HepG2 (cell line): ENCODE results near the gene FDXR. TPM values are rescaled to one million over a fixed set of nuclear protein-coding genes. Genes with fewer than 3 reads are reported as not detected.

Experiments used
- ATAC-seq: fragments of 200-7000 bp; cut with Tn5 transposase; 3 replicates; pipeline ENCODE4 v1.9.1; 2020; ENCODE audit warnings: mild to moderate bottlenecking, moderate library complexity
- BruUV-seq: library from RNA; stranded (reverse); fragments of 400-500 nt; replicated peaks from 2 replicates; lab custom pipeline; 2021; lab: Mats Ljungman, UMichigan
- CTCF ChIA-PET: fragments of 300-600 bp; formaldehyde crosslinking; extraction: SDS; loops from one replicate; lab custom pipeline; 2021; ENCODE audit warnings: low total read pairs, inconsistent platforms, low intra/inter-chr PET ratio; lab: Yijun Ruan, JAX
- POLR2A ChIA-PET: fragments of 350-600 bp; sonication (Branson Sonifier 250); formaldehyde crosslinking; loops from one replicate; lab custom pipeline; 2020; ENCODE audit warnings: antibody characterized with exemption, inconsistent platforms; lab: Yijun Ruan, JAX
- DNase-seq: peaks from one replicate; pipeline ENCODE4 v3.0.0-alpha.2; 2015; ENCODE audit warnings: low spot score
- FAIRE-seq: peaks from 3 replicates; lab custom pipeline; 2011; peaks lifted over from hg19 to GRCh38; lab: Jason Lieb, UNC
- H2AFZ ChIP-seq: one replicate; pipeline ENCODE4 v1.6.1; 2011; ENCODE audit warnings: low read length, inconsistent platforms
- H3K27ac ChIP-seq: fragments of 300-600 bp; 3 replicates; pipeline ENCODE4 v1.8.0; 2011; ENCODE audit warnings: mixed run types, mild to moderate bottlenecking, mixed read lengths, low read length, inconsistent platforms; ENCODE audit not compliant: insufficient read depth; ENCODE audit errors: extremely low read length
- H3K27me3 ChIP-seq, 2 experiments: fragments of 200-600 bp in 1 of 2; 2 replicates in 1 of 2; 3 replicates in 1 of 2; pipeline versions ENCODE4 v1.6.0 to v1.8.0; 2011; ENCODE audit warnings: low read length in 2 of 2, mild to moderate bottlenecking in 2 of 2, moderate library complexity in 2 of 2, inconsistent platforms in 1 of 2; ENCODE audit not compliant: insufficient read depth in 2 of 2, control insufficient read depth in 1 of 2
- H3K36me3 ChIP-seq, 2 experiments: fragments of 200-600 bp in 1 of 2; replicated peaks in 1 of 2; 2 replicates in 1 of 2; 3 replicates in 1 of 2; pipeline versions ENCODE4 v1.5.1 to v1.8.0; 2011; ENCODE audit warnings: low read length in 2 of 2, inconsistent platforms in 1 of 2; ENCODE audit not compliant: insufficient read depth in 2 of 2, control insufficient read depth in 1 of 2
- H3K4me1 ChIP-seq: 2 replicates; pipeline ENCODE4 v1.5.1; 2012; ENCODE audit warnings: low read length, inconsistent platforms; ENCODE audit not compliant: insufficient read depth
- H3K4me2 ChIP-seq: 2 replicates; pipeline ENCODE4 v1.6.0; 2011; ENCODE audit warnings: low read depth, low read length, inconsistent platforms
- H3K4me3 ChIP-seq, 3 experiments: fragments of 200-600 bp in 1 of 3; sonication (generic), shearing (Covaris generic) in 1 of 3; replicated peaks in 1 of 3; 2 replicates each; pipeline ENCODE4 v1.5.1; 2011 to 2016; ENCODE audit warnings: low read length in 3 of 3, inconsistent platforms in 2 of 3, low read depth in 2 of 3, mild to moderate bottlenecking in 2 of 3, control low read depth in 1 of 3, mixed read lengths in 1 of 3; ENCODE audit not compliant: insufficient read depth in 1 of 3
- H3K79me2 ChIP-seq: one replicate; pipeline ENCODE4 v1.6.1; 2011; ENCODE audit warnings: low read length, inconsistent platforms; ENCODE audit not compliant: insufficient read depth
- H3K9ac ChIP-seq: 2 replicates; pipeline ENCODE4 v1.6.0; 2011; ENCODE audit warnings: mild to moderate bottlenecking, low read depth, low read length, inconsistent platforms; ENCODE audit not compliant: insufficient read depth
- H3K9me3 ChIP-seq: 2 replicates; pipeline ENCODE4 v1.5.1; 2012; ENCODE audit warnings: mild to moderate bottlenecking, low read length
- H4K20me1 ChIP-seq: 2 replicates; pipeline ENCODE4 v1.6.0; 2011; ENCODE audit warnings: inconsistent platforms, mild to moderate bottlenecking, low read length, moderate library complexity; ENCODE audit not compliant: insufficient read depth
- AKAP8 ChIP-seq: sonication (generic); formaldehyde crosslinking; IDR thresholded peaks from 2 replicates; pipeline ENCODE4 v1.5.1; 2020; ENCODE audit warnings: mild to moderate bottlenecking, missing genetic modification reagents
- GATAD1 ChIP-seq: IDR thresholded peaks from 2 replicates; pipeline ENCODE4 v1.6.1; 2016; ENCODE audit warnings: missing genetic modification reagents, missing compliant biosample characterization
- HNF4A ChIP-seq: sonication (generic); formaldehyde crosslinking; IDR thresholded peaks from 2 replicates; pipeline ENCODE4 v1.4.0; 2020; ENCODE audit warnings: missing genetic modification reagents
- KLF13 ChIP-seq: sonication (generic); formaldehyde crosslinking; IDR thresholded peaks from 2 replicates; pipeline ENCODE4 v1.4.0; 2020; ENCODE audit warnings: mild to moderate bottlenecking, missing genetic modification reagents
- NFATC3 ChIP-seq: sonication (generic); formaldehyde crosslinking; IDR thresholded peaks from 2 replicates; pipeline ENCODE4 v1.5.1; 2020; ENCODE audit warnings: mild to moderate bottlenecking, missing genetic modification reagents
- NFIC ChIP-seq: IDR thresholded peaks from 2 replicates; pipeline ENCODE4 v1.6.1; 2012; ENCODE audit warnings: mild to moderate bottlenecking, low read length, inconsistent platforms
- REL ChIP-seq: sonication (generic); formaldehyde crosslinking; conservative IDR thresholded peaks from 2 replicates; pipeline ENCODE4 v1.8.0; 2022; ENCODE audit warnings: mild to moderate bottlenecking, missing genetic modification reagents, moderate library complexity
- REPIN1 ChIP-seq: sonication (generic); formaldehyde crosslinking; IDR thresholded peaks from 2 replicates; pipeline ENCODE4 v1.8.0; 2022; ENCODE audit warnings: missing genetic modification reagents, low read depth, mild to moderate bottlenecking, borderline replicate concordance
- RXRB ChIP-seq: IDR thresholded peaks from 2 replicates; pipeline ENCODE4 v1.6.1; 2016; ENCODE audit warnings: borderline replicate concordance, missing genetic modification reagents, missing compliant biosample characterization
- SKI ChIP-seq: fragments of 450-650 bp; IDR thresholded peaks from one replicate; pipeline ENCODE4 v1.6.1; 2018; ENCODE audit warnings: mild to moderate bottlenecking; ENCODE audit not compliant: partially characterized antibody
- YY1 ChIP-seq: IDR thresholded peaks from 2 replicates; pipeline ENCODE4 v1.6.1; 2011; ENCODE audit warnings: low read length, low read depth, moderate library complexity, mild to moderate bottlenecking; ENCODE audit not compliant: insufficient read depth, insufficient replicate concordance
- ZNF232 ChIP-seq: sonication (generic); formaldehyde crosslinking; IDR thresholded peaks from 2 replicates; pipeline ENCODE4 v1.4.0; 2020; ENCODE audit warnings: missing genetic modification reagents, borderline replicate concordance
- ZNF253 ChIP-seq: sonication (generic); formaldehyde crosslinking; IDR thresholded peaks from 2 replicates; pipeline ENCODE4 v1.8.0; 2022; ENCODE audit warnings: mild to moderate bottlenecking, missing genetic modification reagents, borderline replicate concordance
- ZNF333 ChIP-seq: sonication (generic); formaldehyde crosslinking; IDR thresholded peaks from 2 replicates; pipeline ENCODE4 v1.4.0; 2020; ENCODE audit warnings: mild to moderate bottlenecking, missing genetic modification reagents, borderline replicate concordance
- ZNF615 ChIP-seq: sonication (generic); formaldehyde crosslinking; IDR thresholded peaks from 2 replicates; pipeline ENCODE4 v1.5.0; 2020; ENCODE audit warnings: mild to moderate bottlenecking, missing genetic modification reagents, borderline replicate concordance
- ZNF644 ChIP-seq: IDR thresholded peaks from 2 replicates; pipeline ENCODE4 v1.6.1; 2016; ENCODE audit warnings: low read depth
- ZNF883 ChIP-seq: sonication (generic); formaldehyde crosslinking; IDR thresholded peaks from 2 replicates; pipeline ENCODE4 v1.5.1; 2020; ENCODE audit warnings: mild to moderate bottlenecking, missing genetic modification reagents; ENCODE audit errors: not compliant biosample characterization
- WGBS: methylation state at CpG from one replicate; pipeline ENCODE4 v1.1.6; 2017; ENCODE audit warnings: low lambda C conversion rate; 5-methylcytosine and 5-hydroxymethylcytosine counted together
- in situ Hi-C: cut with HindIII; loops from 2 replicates; pipeline ENCODE4 v1.10.0; 2017; ENCODE audit warnings: low pct_unique_long_range_greater_than_20kb; ENCODE audit not compliant: extremely low pct_ligation_motif_present
- intact Hi-C: fragments of 100-400 bp; cut with micrococcal nuclease; formaldehyde crosslinking; loops from one replicate; pipeline ENCODE4 v1.10.0; 2022; ENCODE audit not compliant: unreplicated experiment
- polyA plus RNA-seq, 8 experiments: library from polyadenylated mRNA; depleted of rRNA in 3 of 8; stranded (reverse) in 7 of 8; unstranded in 1 of 8; fragments of >200 nt; fragmentation: Illumina TruSeq in 4 of 8; extraction: Trizol in 4 of 8; gene quantifications; 2 replicates each; pipeline versions ENCODE4 v1.2.1 to v1.2.3, GENCODE V29; 2011 to 2016; ENCODE audit warnings: low read depth in 4 of 8, missing spikeins in 1 of 8, mixed read lengths in 1 of 8; ENCODE audit not compliant: insufficient read depth in 1 of 8
- total RNA-seq, 5 experiments: library from RNA; depleted of rRNA; stranded (reverse); fragments of >200 nt; fragmentation: Illumina TruSeq; extraction: Trizol; gene quantifications; 2 replicates each; pipeline ENCODE4 v1.2.3, GENCODE V29; 2016; ENCODE audit warnings: low read depth in 1 of 5
- TF ChIP-seq, protein P1 (sequence below): IDR thresholded peaks from 2 replicates; pipeline ENCODE4 v1.6.1; 2016; ENCODE audit warnings: missing compliant biosample characterization, missing genetic modification reagents, borderline replicate concordance
- TF ChIP-seq, protein P2 (sequence below): sonication (generic); formaldehyde crosslinking; IDR thresholded peaks from 2 replicates; pipeline ENCODE4 v1.4.0; 2020; ENCODE audit warnings: missing genetic modification reagents, low read depth, mild to moderate bottlenecking, borderline replicate concordance
- TF ChIP-seq, protein P3 (sequence below): sonication (generic); formaldehyde crosslinking; IDR thresholded peaks from 2 replicates; pipeline ENCODE4 v1.5.0; 2020; ENCODE audit warnings: mild to moderate bottlenecking, missing genetic modification reagents, borderline replicate concordance

Gene FDXR
- total and polyA plus RNA-seq, 2 of the 13 experiments (the other 11 are each of a cell fraction or from before 2014, with no cell fraction given), result 23.4 to 116 TPM

DNA sequence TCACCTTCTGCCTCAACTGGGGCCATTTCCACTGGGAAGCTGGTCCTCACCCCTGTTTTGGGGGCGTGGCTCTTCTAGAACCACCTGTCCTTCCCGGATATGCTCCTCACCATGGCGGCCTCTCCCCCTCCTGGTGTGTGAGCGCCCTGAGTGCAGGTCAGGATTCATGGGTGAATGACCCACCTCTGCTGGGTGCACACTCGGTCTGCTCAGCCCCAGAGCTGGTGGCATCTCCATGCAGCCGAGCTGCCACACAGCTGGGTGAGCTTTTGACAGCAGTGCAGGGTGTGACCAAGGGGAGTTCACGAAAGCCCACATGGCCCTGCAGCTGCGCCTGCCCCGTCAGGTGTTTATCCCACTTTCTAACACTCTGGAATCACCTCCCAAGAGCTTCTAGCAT, 40.4 kb downstream of the FDXR start (continued):
- no peak for TF ChIP-seq RXRB (CRISPR knock-in tag)
- no peak for TF ChIP-seq KLF13 (CRISPR knock-in tag)
- TF ChIP-seq, protein P1, sequence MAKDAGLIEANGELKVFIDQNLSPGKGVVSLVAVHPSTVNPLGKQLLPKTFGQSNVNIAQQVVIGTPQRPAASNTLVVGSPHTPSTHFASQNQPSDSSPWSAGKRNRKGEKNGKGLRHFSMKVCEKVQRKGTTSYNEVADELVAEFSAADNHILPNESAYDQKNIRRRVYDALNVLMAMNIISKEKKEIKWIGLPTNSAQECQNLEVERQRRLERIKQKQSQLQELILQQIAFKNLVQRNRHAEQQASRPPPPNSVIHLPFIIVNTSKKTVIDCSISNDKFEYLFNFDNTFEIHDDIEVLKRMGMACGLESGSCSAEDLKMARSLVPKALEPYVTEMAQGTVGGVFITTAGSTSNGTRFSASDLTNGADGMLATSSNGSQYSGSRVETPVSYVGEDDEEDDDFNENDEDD (CRISPR knock-in tag), result no peak
- TF ChIP-seq ZNF253 (CRISPR knock-in tag), result no peak
- no peak for TF ChIP-seq NFATC3 (CRISPR knock-in tag)
- no peak for TF ChIP-seq NFIC
- no peak for TF ChIP-seq GATAD1 (CRISPR knock-in tag)
- TF ChIP-seq ZNF644 (CRISPR knock-in tag), result no peak

DNA sequence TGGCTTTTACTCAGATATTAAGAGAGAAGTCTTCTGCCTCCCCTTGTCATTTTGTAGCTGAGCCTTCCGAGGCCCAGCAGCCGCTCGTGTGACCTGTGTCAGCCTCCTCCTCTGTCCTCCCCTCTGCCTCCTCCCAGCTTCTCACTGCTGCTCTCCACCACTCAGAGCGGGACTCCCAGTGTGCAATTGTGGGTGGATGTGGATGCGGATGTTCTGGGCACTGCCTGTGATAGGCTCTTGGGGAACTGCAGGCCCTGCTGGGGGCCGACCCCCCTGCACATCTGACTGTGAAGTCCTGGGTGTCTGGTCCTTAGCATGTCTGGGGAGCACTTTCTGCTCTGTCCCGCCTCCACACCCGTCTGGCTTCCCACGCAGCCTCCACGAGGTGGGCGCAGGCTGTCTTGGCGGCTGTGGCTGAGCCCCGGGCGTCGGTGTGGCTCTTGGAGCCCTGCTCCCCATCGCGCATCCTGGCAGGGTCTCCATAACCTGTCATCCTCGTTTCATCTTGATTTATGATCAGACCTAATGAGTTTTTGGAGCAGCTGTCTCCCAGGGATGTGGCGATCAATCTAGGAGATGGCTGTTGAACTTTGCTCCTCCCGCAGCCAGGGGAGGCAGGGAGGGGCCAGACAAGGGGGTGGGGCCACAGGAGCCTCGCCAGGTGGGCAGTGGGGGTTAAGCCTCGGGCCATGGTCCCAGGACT, 41.2 kb downstream of the FDXR start:
- no peak for DNase-seq
- Histone ChIP-seq H3K4me3 (no peak overlapping the region), H3K79me2 (no peaks in the 10 kb centered on the region), H3K27me3 (no peaks in the 10 kb centered on the region), H3K4me1 (peaks cover 15% of the 10 kb centered on the region), H3K36me3 (peaks cover 0 to 2% of the 10 kb centered on the region in 2 experiments; a peak in 1 of 5 replicates), H3K9me3 (no peaks in the 10 kb centered on the region), H2AFZ (no peak overlapping the region), H4K20me1 (no peaks in the 10 kb centered on the region), H3K9ac (no peak overlapping the region), H3K4me2 (no peak overlapping the region), H3K27ac (no peak overlapping the region)
- CTCF ChIA-PET, result no interaction called here
- no TSS peak for BruUV-seq
- POLR2A ChIA-PET, result interaction anchor here (1.0 to 1.6 kb wide), 2 partner anchors 30 to 42 kb away, joined by 3 to 6 read pairs; partner anchors contain the start of gene FDXR
- in situ Hi-C loops (no loop called here), intact Hi-C loops (no loop called here)
- FAIRE-seq, result no peak
- WGBS, result 83% methylated on average over 22 of the region's 22 CpGs
- peak; percentile 9; the same call in 1 of the 3 replicates for ATAC-seq
- TF ChIP-seq REL (CRISPR knock-in tag) (no peak), ZNF883 (peak; percentile 10), REPIN1 (CRISPR knock-in tag) (no peak), ZNF232 (CRISPR knock-in tag) (no peak), ZNF615 (no peak), HNF4A (peak; percentile 35), YY1 (no peak), SKI (no peak), ZNF333 (CRISPR knock-in tag) (no peak), AKAP8 (CRISPR knock-in tag) (no peak)
- TF ChIP-seq, protein P2, sequence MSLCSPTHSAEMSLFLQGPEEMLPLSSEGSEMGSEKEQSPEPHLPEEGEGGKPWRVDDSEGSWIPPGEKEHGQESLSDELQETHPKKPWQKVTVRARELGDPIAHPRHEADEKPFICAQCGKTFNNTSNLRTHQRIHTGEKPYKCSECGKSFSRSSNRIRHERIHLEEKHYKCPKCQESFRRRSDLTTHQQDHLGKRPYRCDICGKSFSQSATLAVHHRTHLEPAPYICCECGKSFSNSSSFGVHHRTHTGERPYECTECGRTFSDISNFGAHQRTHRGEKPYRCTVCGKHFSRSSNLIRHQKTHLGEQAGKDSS, result no peak
- TF ChIP-seq, protein P3, sequence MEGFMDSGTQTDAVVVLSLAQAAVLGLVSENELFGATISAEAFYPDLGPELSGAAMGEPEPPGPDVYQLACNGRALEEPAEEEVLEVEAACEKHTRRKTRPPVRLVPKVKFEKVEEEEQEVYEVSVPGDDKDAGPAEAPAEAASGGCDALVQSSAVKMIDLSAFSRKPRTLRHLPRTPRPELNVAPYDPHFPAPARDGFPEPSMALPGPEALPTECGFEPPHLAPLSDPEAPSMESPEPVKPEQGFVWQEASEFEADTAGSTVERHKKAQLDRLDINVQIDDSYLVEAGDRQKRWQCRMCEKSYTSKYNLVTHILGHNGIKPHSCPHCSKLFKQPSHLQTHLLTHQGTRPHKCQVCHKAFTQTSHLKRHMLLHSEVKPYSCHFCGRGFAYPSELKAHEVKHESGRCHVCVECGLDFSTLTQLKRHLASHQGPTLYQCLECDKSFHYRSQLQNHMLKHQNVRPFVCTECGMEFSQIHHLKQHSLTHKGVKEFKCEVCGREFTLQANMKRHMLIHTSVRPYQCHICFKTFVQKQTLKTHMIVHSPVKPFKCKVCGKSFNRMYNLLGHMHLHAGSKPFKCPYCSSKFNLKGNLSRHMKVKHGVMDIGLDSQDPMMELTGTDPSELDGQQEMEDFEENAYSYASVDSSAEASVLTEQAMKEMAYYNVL (CRISPR knock-in tag), result no peak
